ENCODE data around the gene KCNK13.
A peak's percentile ranks its signal among the peaks of the same experiment; 100 is the strongest.

DNA sequence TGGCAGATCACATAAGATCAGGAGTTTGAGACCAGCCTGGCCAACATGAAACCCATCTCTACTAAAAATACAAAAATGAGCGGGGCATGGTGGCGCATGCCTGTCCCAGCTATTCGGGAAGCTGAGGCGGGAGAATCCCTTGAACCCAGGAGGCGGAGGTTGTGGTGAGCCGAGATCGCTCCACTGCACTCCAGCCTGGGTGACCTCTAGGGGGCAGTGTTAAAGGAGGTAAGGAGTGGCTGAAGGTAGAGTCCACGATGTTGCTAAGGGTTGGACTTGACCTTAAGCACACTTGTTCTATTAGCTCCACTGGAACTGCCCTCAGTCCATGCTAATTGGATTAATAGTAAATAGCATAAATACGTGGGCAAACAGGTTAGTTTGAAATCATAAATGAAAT lies 132.1 kb downstream of the KCNK13 start:
- TF ChIP-seq, protein P1, sequence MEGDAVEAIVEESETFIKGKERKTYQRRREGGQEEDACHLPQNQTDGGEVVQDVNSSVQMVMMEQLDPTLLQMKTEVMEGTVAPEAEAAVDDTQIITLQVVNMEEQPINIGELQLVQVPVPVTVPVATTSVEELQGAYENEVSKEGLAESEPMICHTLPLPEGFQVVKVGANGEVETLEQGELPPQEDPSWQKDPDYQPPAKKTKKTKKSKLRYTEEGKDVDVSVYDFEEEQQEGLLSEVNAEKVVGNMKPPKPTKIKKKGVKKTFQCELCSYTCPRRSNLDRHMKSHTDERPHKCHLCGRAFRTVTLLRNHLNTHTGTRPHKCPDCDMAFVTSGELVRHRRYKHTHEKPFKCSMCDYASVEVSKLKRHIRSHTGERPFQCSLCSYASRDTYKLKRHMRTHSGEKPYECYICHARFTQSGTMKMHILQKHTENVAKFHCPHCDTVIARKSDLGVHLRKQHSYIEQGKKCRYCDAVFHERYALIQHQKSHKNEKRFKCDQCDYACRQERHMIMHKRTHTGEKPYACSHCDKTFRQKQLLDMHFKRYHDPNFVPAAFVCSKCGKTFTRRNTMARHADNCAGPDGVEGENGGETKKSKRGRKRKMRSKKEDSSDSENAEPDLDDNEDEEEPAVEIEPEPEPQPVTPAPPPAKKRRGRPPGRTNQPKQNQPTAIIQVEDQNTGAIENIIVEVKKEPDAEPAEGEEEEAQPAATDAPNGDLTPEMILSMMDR (conservative IDR thresholded peaks at IDR 0.05; ENCODE audit: low read depth, low read length): peak; percentile 59
- no peak for TF ChIP-seq EZH2 (IDR thresholded peaks at IDR 0.05; ENCODE audit: borderline replicate concordance, low read depth, low read length, poor library complexity, severe bottlenecking)

Data from A673 (cell line).